Thyroid gland (tissue), 4 donors: ENCODE results near the gene HSDL1. TPM values are rescaled to one million over a fixed set of nuclear protein-coding genes. Genes with fewer than 3 reads are reported as not detected.
"Not testable (repeated sequence)": the region's sequence is repeated elsewhere in the genome, so short reads cannot be mapped to it uniquely, and the experiment has no call there.

Experiments used
- DNase-seq, 2 donors: peaks; one replicate each; pipeline ENCODE4 v3.0.0-alpha.2; 2019
- H3K27ac ChIP-seq, 3 donors: fragments of 200-600 bp; sonication (generic); 1 replicate in 2 of 3; 2 replicates in 1 of 3; pipeline ENCODE4 v1.5.1; 2016 to 2019; ENCODE audit warnings: mild to moderate bottlenecking in 1 of 3, moderate library complexity in 1 of 3
- H3K27me3 ChIP-seq: fragments of 200-600 bp; sonication (generic); one replicate; pipeline ENCODE4 v1.5.1; 2019
- H3K36me3 ChIP-seq, 2 donors: fragments of 200-600 bp; sonication (generic); one replicate each; pipeline ENCODE4 v1.5.1; 2016 to 2019
- H3K4me1 ChIP-seq, 2 donors: fragments of 200-600 bp; sonication (generic); one replicate each; pipeline ENCODE4 v1.5.1; 2017 to 2019
- H3K4me3 ChIP-seq, 3 donors: fragments of 200-600 bp; sonication (generic); replicated peaks in 1 of 3; 1 replicate in 2 of 3; 2 replicates in 1 of 3; pipeline ENCODE4 v1.5.1; 2016; ENCODE audit warnings: mild to moderate bottlenecking in 1 of 3
- H3K9me3 ChIP-seq: fragments of 200-600 bp; sonication (generic); one replicate; pipeline ENCODE4 v1.5.1; 2017
- CTCF ChIP-seq, 6 experiments: fragments of 200-600 bp in 3 of 6; fragments of 450-650 bp in 3 of 6; sonication (generic) in 3 of 6; IDR thresholded peaks; one replicate each; pipeline ENCODE4 v1.5.1; 2016 to 2019; ENCODE audit warnings: antibody characterized with exemption in 6 of 6, mild to moderate bottlenecking in 2 of 6, inconsistent platforms in 1 of 6, moderate library complexity in 1 of 6
- POLR2A ChIP-seq, 2 donors: fragments of 450-650 bp; IDR thresholded peaks; one replicate each; pipeline ENCODE4 v1.6.1; 2017; ENCODE audit warnings: antibody characterized with exemption in 2 of 2, mild to moderate bottlenecking in 2 of 2, moderate library complexity in 1 of 2
- WGBS, 2 donors: methylation state at CpG; one replicate each; pipeline ENCODE4 v1.1.5; 2017; 5-methylcytosine and 5-hydroxymethylcytosine counted together
- intact Hi-C: fragments of 100-400 bp; cut with DNase I; formaldehyde crosslinking; loops from one replicate; pipeline ENCODE4 v1.15.1; 2023
- total RNA-seq, 4 donors: library from RNA; depleted of rRNA; stranded (reverse); fragments of >200 nt; gene quantifications; one replicate each; pipeline ENCODE4 v1.2.3, GENCODE V29; 2016

HSDL1 gene
- total RNA-seq, 4 donors from 2014 or later = 37.2 to 82.9 (median 59.5) TPM

GRCh38 chr16:84117494-84117843, 27.5 kb downstream of the HSDL1 start:
- H3K36me3 ChIP-seq = peaks cover 0 to 3% of the 10 kb centered on the region in 2 donors
- peaks cover 17 to 24% of the 10 kb centered on the region in 2 donors for H3K4me1 ChIP-seq
- WGBS, 2 donors = 10 to 15% methylated on average over 12 of the region's 12 CpGs
- TF ChIP-seq CTCF (IDR thresholded peaks at IDR 0.05) = no peak
- no peak for TF ChIP-seq POLR2A (IDR thresholded peaks at IDR 0.05)
- H3K4me3 ChIP-seq = peak overlapping the region; percentile 39 to 93 (median 81)
- no peaks in the 10 kb centered on the region for H3K9me3 ChIP-seq
- H3K27ac ChIP-seq = peak overlapping the region in 2 of 3 donors; percentile 66 to 92
- no peaks in the 10 kb centered on the region for H3K27me3 ChIP-seq
- intact Hi-C loops = no loop called here
- DNase-seq = peak in 1 of 2 donors; percentile 30

GRCh38 chr16:84116720-84117493, 28.1 kb downstream of the HSDL1 start, which contains the start of gene MBTPS1:
TSS of gene MBTPS1 (minus strand) at chr16:84116942. CDS start at chr16:84101783, 15,159 bp downstream.
- H3K27me3 ChIP-seq = no peaks in the 10 kb centered on the region
- H3K4me1 ChIP-seq = peaks cover 17 to 24% of the 10 kb centered on the region in 2 donors
- no peaks in the 10 kb centered on the region for H3K36me3 ChIP-seq
- H3K9me3 ChIP-seq = no peaks in the 10 kb centered on the region
- peak; percentile 98 for DNase-seq
- WGBS, 2 donors = 0 to 1% methylated on average over 26 to 31 of the region's 94 CpGs
- TF ChIP-seq POLR2A (IDR thresholded peaks at IDR 0.05) (peak; percentile 59 to 95), CTCF (IDR thresholded peaks at IDR 0.05) (peak in 2 of 6 experiments; percentile 2 to 63)
- peak within 1 kb of the TSS; percentile 66 to 92 (median 68) for H3K27ac ChIP-seq
- intact Hi-C loops = no loop called here
- H3K4me3 ChIP-seq = peak within 1 kb of the TSS; percentile 81 to 93 (median 88)

- H3K27ac ChIP-seq = peak overlapping the region; percentile 66 to 92 (median 68)
- intact Hi-C loops = no loop called here
- H3K4me1 ChIP-seq = peaks cover 17 to 24% of the 10 kb centered on the region in 2 donors
- WGBS, 2 donors = 2 to 5% methylated on average over 16 to 39 of the region's 57 CpGs
- peak in 3 of 6 experiments; percentile 17 to 60 (median 51) for TF ChIP-seq CTCF (IDR thresholded peaks at IDR 0.05)
- no peak for TF ChIP-seq POLR2A (IDR thresholded peaks at IDR 0.05)
- DNase-seq = peak; percentile 54 to 58
- no peaks in the 10 kb centered on the region for H3K27me3 ChIP-seq
- peak overlapping the region; percentile 81 to 93 (median 88) for H3K4me3 ChIP-seq
- no peaks in the 10 kb centered on the region for H3K36me3 ChIP-seq
- no peaks in the 10 kb centered on the region for H3K9me3 ChIP-seq
Measured at GRCh38 chr16:84115919-84116719, 28.9 kb downstream of the HSDL1 start.

- H3K27ac ChIP-seq, H3K9me3 ChIP-seq, H3K4me3 ChIP-seq, DNase-seq, H3K27me3 ChIP-seq, intact Hi-C loops, H3K36me3 ChIP-seq: not testable (repeated sequence)
- 94% methylated on average over 3 of the region's 3 CpGs for WGBS, 2 donors
- peaks cover 16 to 25% of the 10 kb centered on the region in 2 donors for H3K4me1 ChIP-seq
Measured at GRCh38 chr16:84111949-84112348, 33.0 kb downstream of the HSDL1 start.

- intact Hi-C loops = no loop called here
- Histone ChIP-seq H3K4me3 (no peak overlapping the region), H3K27ac (no peak overlapping the region), H3K4me1 (peaks cover 20 to 27% of the 10 kb centered on the region in 2 donors), H3K27me3 (no peaks in the 10 kb centered on the region), H3K36me3 (no peaks in the 10 kb centered on the region), H3K9me3 (no peaks in the 10 kb centered on the region)
- no peak for DNase-seq
- WGBS, 2 donors = 84% methylated on average over 3 of the region's 3 CpGs
- TF ChIP-seq POLR2A (IDR thresholded peaks at IDR 0.05) = no peak
- no peak for TF ChIP-seq CTCF (IDR thresholded peaks at IDR 0.05)
Measured at GRCh38 chr16:84111525-84111924, 33.5 kb downstream of the HSDL1 start.
